ENCODE data around the gene FREM1. TPM values are rescaled to one million over a fixed set of nuclear protein-coding genes. Genes with fewer than 3 reads are reported as not detected.

Gene FREM1
- polyA plus RNA-seq, 1 of the 3 experiments (the other 2 are of a cell fraction), result 0.26 TPM

DNA sequence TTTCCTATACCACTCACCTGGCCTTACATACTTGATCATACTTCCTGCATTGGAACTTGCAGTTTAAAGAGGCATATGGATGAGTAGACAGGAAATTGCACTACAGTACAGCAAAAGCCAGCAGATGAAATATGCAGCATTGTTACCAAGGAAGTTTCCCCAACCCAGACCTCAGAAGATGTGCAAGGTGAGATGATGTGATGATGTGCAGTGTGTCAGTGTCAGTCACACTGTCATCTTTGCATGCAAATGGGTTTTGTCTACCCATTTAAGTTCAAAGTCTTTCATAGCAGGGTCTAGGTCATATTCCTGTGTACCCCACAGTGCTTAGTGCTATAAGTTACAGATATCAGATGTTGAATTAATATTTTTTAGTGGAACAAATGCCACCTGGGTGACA lies 98.4 kb downstream of the FREM1 start:
- no peaks in the 10 kb centered on the region for H3K79me2 ChIP-seq (ENCODE audit: insufficient read depth)
- CTCF ChIA-PET, result no interaction called here
- peaks cover 0 to 15% of the 10 kb centered on the region in 2 experiments; a peak in 1 of 4 replicates for H3K4me1 ChIP-seq (ENCODE audit: control insufficient read depth in 1 of 2, insufficient read depth in 2 of 2, low read depth in 1 of 2, low read length in 1 of 2)
- DNase-seq, result no peak
- TF ChIP-seq, protein P1, sequence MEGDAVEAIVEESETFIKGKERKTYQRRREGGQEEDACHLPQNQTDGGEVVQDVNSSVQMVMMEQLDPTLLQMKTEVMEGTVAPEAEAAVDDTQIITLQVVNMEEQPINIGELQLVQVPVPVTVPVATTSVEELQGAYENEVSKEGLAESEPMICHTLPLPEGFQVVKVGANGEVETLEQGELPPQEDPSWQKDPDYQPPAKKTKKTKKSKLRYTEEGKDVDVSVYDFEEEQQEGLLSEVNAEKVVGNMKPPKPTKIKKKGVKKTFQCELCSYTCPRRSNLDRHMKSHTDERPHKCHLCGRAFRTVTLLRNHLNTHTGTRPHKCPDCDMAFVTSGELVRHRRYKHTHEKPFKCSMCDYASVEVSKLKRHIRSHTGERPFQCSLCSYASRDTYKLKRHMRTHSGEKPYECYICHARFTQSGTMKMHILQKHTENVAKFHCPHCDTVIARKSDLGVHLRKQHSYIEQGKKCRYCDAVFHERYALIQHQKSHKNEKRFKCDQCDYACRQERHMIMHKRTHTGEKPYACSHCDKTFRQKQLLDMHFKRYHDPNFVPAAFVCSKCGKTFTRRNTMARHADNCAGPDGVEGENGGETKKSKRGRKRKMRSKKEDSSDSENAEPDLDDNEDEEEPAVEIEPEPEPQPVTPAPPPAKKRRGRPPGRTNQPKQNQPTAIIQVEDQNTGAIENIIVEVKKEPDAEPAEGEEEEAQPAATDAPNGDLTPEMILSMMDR (IDR thresholded peaks at IDR 0.05), result no peak
- TF ChIP-seq MXI1 (IDR thresholded peaks at IDR 0.05; ENCODE audit: low read depth, low read length) (no peak), NFIC (IDR thresholded peaks at IDR 0.05; ENCODE audit: borderline replicate concordance) (no peak), CHD2 (IDR thresholded peaks at IDR 0.05; ENCODE audit: low read length, partially characterized antibody) (no peak), FOXM1 (IDR thresholded peaks at IDR 0.05; ENCODE audit: low read depth) (no peak), EZH2phosphoT487 (IDR thresholded peaks at IDR 0.05; ENCODE audit: borderline replicate concordance, low read depth) (no peak), FOXJ3 (CRISPR knock-in tag; IDR thresholded peaks at IDR 0.05) (no peak), TCF12 (IDR thresholded peaks at IDR 0.05) (no peak)
- TF ChIP-seq, protein P2, sequence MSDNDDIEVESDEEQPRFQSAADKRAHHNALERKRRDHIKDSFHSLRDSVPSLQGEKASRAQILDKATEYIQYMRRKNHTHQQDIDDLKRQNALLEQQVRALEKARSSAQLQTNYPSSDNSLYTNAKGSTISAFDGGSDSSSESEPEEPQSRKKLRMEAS (IDR thresholded peaks at IDR 0.05; ENCODE audit: low read depth), result no peak
- no peaks in the 10 kb centered on the region for H3K36me3 ChIP-seq (replicated peaks in 1 of 2; ENCODE audit: control insufficient read depth in 1 of 2, insufficient read depth in 2 of 2, low read length in 1 of 2)
- H3K4me3 ChIP-seq (ENCODE audit: low read depth in 2 of 2, low read length in 1 of 2), result no peak overlapping the region
- H3K4me2 ChIP-seq, result no peak overlapping the region
- POLR2A ChIA-PET, result no interaction called here
- H3K27me3 ChIP-seq (ENCODE audit: insufficient read depth), result no peaks in the 10 kb centered on the region
- no peaks in the 10 kb centered on the region for H3K9me2 ChIP-seq
- H3K27ac ChIP-seq (ENCODE audit: low read depth in 2 of 2, low read length in 1 of 2), result no peak overlapping the region
- H4K20me1 ChIP-seq (ENCODE audit: insufficient read depth), result no peaks in the 10 kb centered on the region
- H3F3A ChIP-seq (replicated peaks; ENCODE audit: insufficient read depth), result no peaks in the 10 kb centered on the region
- no peak overlapping the region for H3K9ac ChIP-seq
- no peak overlapping the region for H2AFZ ChIP-seq (ENCODE audit: low read depth)
- H3K9me3 ChIP-seq, result no peaks in the 10 kb centered on the region

DNA sequence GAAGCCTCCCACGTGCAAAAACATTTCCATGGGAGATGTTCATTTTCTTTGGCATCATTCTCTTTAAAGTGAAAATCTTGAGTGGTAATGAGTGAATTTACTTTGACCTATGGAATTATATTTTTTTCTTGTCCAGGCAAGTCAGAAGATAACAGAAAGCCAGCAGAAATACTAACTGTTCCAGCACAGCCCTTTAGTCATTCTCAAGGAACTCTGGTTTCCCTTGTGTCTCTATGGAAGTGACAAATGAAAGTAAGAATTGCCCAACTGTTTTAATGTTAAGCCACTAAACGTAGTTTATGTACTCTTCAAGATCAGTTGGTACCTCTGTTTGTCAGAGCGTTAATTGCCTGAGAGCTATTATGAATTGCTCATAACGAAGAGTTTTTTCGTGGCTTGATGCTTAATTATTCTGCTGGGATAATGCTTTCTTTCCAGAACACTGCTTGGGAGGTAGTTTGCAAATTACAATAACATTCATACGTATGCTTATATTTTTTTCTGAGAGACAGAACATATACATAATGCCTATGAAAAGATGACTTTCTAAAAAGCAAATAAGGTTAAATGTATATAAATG lies 103.2 kb downstream of the FREM1 start:
- H3K79me2 ChIP-seq (ENCODE audit: insufficient read depth), result no peaks in the 10 kb centered on the region
- no peak overlapping the region for H3K4me3 ChIP-seq (ENCODE audit: low read depth in 2 of 2, low read length in 1 of 2)
- WGBS (ENCODE audit: low lambda C conversion rate), result 50% methylated on average over 6 of the region's 6 CpGs
- no peak for TF ChIP-seq FOXJ3 (CRISPR knock-in tag; IDR thresholded peaks at IDR 0.05)
- no peak for TF ChIP-seq POLR2AphosphoS5 (IDR thresholded peaks at IDR 0.05; ENCODE audit: low read depth, low read length)
- no peak for TF ChIP-seq GATA2 (CRISPR knock-in tag; IDR thresholded peaks at IDR 0.05)
- no peak for TF ChIP-seq FOSL2 (IDR thresholded peaks at IDR 0.05; ENCODE audit: borderline replicate concordance, low read depth)
- no peaks in the 10 kb centered on the region for H3K4me1 ChIP-seq (ENCODE audit: control insufficient read depth in 1 of 2, insufficient read depth in 2 of 2, low read depth in 1 of 2, low read length in 1 of 2)
- no peaks in the 10 kb centered on the region for H3K9me2 ChIP-seq
- H3K36me3 ChIP-seq (replicated peaks in 1 of 2; ENCODE audit: control insufficient read depth in 1 of 2, insufficient read depth in 2 of 2, low read length in 1 of 2), result no peaks in the 10 kb centered on the region
- no peak overlapping the region for H3K27ac ChIP-seq (ENCODE audit: low read depth in 2 of 2, low read length in 1 of 2)
- no peaks in the 10 kb centered on the region for H4K20me1 ChIP-seq (ENCODE audit: insufficient read depth)
- H3K4me2 ChIP-seq, result no peak overlapping the region
- ChIA-PET POLR2A (no interaction called here), CTCF (no interaction called here)
- H3F3A ChIP-seq (replicated peaks; ENCODE audit: insufficient read depth), result no peaks in the 10 kb centered on the region
- H3K9ac ChIP-seq, result no peak overlapping the region
- no peak overlapping the region for H2AFZ ChIP-seq (ENCODE audit: low read depth)
- no peaks in the 10 kb centered on the region for H3K27me3 ChIP-seq (ENCODE audit: insufficient read depth)
- no peak for DNase-seq
- H3K9me3 ChIP-seq, result no peaks in the 10 kb centered on the region
